HT1080 (cell line): ENCODE measurements around the gene RPP30. TPM values are rescaled to one million over a fixed set of nuclear protein-coding genes. Genes with fewer than 3 reads are reported as not detected.
A peak's percentile ranks its signal among the peaks of the same experiment; 100 is the strongest.
"Not testable (repeated sequence)": the region's sequence is repeated elsewhere in the genome, so short reads cannot be mapped to it uniquely, and the experiment has no call there.

Experiments
- DNase-seq: peaks from one replicate; pipeline ENCODE4 v3.0.0-alpha.2; 2015; ENCODE audit warnings: low read depth
- total RNA-seq: library from RNA; depleted of rRNA; stranded (reverse); fragments of >200 nt; shearing (Covaris generic); gene quantifications from 2 replicates; pipeline ENCODE4 v1.2.3, GENCODE V29; 2014

RPP30 gene
- total RNA-seq, 1 experiment from 2014 or later, result 100 TPM

DNA sequence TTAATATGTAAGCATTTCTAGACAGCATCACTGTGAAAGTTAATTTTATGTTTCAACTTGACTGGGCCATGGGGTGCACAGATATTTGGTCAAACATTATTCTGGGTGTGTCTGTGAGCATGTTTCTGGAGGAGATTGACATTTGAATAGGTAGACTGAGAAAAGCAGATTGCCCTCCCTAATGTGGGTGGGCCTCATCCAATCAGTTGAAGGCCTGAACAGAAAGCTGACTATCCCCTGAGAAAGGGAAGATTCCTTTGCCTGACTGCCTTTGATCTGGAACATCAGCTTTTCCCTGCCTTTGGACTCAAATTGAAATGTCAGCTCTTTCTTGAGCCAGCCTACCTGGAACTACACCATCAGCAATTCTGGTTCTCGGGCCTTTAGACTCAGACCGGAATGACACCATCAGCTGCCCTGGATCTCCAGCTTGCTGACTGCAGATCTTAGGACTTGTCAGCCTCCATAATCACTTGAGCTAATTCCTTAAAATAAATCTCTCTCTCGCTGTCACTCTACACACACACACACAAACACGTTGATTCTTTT lies 5.7 kb upstream of the RPP30 start:
- no peak for DNase-seq

DNA sequence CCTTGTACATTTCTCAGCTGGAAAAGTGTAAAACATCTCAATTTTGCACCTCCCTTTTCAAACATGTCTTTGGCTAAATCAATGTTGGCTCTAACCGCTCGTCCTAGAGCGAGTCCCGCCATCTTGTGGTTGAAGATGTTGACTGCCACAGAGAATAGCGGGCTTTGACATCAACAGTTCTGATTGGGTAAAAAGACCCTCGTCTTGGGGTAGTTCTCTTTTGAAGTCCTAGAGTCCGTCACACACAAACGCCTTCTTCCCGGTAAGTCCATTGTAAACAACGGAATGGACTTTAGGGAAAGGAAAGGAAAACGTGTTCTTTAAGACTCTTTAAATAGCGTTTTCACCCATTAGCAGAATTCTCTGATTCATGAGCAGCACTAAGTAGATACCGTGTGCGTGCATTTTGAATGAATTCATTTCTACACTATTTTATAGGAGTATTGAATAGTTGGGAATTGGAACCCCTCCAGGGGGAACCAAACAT lies 452 bp upstream of the RPP30 start:
- DNase-seq, result peak; percentile 85

DNA sequence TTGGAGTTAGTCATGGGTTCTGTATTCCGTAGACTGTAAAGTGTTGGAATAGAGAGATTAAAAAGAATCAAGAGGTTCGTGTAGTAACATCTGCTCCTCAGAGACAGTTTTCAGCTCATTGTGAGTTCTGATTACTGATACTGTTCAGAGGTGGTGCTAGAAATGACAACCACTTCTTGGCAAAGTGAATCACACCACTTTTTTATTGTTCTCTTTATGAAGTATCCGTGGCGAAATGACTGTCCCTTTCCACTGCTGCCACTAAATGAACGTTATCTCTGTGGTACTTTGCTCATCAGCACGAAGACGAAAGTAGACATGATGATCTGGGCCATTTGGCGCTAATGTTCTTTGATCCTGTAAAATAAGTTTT lies 860 bp downstream of the RPP30 start:
- no peak for DNase-seq

DNA sequence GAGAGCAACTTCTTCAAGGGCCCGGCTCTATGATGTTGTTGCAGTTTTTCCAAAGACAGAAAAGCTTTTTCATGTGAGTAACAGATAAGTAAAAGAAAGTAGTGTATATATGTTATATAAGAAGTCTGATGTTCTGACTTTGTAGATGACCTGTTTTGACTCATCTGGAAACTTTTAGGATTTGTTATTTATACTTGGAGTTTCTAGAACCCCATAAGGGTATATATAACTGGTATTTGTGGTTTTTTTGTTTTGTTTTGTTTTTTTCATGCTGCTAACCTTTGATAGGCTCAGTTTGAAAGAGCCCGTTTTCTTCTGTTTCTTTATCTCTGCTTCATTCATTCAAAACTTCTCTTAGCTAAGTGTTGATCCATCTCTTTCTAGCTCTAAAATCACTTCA lies 7.3 kb downstream of the RPP30 start:
- DNase-seq, result no peak

DNA sequence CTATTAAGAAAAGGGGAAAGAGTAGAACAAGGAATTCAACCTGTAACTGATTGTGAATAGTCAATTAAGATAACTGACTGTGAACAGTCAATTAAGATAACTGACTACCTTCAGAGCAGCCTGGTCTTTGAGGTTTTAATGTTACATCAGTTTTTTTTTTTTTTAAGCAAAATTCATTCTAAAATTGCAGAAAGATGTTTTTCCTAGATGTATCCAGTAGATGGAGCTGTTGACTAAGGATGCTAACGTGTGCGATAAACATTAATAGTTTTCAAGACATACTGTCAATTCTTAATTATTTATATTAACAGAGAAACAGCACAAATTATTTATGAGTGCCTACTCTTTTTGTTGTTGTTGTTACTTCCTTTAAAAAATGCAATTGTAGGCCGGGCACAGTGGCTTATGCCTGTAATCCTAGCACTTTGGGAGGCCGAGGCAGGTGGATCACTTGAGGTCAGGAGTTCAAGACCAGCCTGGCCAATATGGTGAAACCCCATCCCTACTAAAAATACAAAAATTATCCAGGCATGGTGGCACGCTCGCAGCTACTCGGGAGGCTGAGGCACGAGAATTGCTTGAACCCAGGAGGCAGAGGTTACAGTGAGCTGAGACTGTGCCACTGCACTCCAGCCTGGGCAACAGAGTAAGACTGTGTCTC lies 8.4 kb downstream of the RPP30 start:
- DNase-seq, result peak; percentile 56

DNA sequence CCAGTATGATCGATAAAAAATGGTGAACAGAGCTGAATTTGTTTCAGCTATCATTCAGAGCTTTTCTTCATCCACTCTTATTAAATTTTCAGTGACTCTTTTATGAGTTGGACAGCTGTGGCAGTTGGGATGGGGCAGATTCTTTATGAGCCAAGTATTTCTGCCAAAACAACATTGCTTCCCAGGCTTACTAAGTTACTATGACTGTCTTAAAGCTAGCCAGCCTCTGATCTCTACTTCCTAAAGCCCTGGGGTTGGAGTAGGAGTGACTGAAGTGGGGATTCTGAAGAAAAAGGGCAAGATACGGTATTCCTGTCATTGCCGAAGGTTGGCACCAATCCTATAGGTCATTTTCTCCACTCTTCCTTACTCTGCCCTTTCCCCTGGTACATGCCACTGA lies 12.7 kb downstream of the RPP30 start:
- no peak for DNase-seq

DNA sequence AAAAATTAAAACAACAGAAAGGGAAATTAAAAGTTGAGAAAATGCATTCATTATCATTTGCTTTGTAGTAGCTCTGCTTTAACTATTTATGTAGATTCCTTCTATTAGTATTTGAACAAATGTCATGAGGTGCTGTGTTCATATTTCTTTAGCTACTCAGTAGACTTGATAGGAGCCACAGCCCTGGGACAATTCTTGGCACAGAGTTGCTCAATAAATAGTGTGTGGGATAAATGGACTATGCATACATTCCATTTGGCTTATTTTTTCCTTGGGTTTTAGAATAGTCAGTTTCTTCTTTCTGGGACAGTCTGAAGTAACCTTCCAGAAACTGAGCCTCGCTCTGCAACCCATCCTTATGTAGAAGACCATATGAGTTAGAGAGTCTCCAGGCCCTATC lies 13.4 kb downstream of the RPP30 start:
- no peak for DNase-seq

DNA sequence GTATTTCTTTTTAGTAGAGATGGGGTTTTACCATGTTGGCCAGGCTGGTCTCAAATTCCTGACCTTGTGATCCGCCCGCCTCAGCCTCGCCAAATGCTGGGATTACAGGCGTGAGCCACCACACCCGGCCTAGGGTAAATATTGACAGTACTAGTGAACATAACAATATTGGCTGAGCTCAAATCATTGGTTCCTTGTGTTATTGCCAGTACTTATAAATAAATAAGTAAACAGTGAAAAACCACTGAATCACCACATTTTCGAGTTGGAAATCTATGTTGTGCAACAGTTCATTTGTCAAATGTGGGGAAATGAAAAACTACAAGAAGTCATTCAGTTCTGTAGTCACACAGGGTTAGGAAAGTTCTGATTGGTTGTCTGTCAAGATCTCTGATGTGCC lies 15.8 kb downstream of the RPP30 start:
- no peak for DNase-seq

DNA sequence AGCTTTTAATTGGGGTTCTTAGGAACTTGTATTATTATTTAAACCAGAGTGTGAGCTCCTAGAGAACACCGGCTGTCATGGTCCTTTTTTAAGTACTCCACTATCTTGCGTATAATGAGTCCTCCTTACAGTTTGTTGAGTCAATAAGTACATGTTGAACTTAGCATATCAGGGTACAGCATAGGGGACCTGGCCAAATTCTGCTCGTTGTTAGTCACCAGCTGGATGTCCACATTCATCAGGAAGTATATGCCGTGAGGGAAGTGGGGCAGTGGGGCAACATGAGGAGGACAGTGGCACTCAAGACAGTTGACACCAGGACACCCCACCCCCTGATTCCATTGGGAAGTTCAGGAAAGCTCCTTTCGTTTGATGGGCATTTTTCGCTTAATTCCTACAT lies 16.6 kb downstream of the RPP30 start:
- no peak for DNase-seq

DNA sequence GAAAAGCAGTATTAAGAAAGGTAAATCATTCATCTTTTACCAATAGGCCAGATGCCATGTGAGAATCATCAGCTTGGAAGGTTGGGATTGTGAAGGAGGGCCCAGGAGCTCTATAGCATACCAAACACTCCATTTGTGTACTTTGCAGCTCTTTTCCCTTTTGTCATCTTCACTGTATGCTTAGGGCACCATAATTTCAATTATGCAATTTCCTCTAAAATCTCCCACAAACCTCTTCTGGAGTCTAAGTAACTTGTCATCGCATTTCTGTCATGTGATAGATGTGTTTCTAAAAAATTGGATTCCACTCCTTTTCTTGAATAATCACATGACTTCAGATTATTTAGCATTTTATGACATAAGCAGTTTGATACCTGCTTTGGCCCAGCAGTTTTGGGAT lies 17.9 kb downstream of the RPP30 start:
- no peak for DNase-seq

DNA sequence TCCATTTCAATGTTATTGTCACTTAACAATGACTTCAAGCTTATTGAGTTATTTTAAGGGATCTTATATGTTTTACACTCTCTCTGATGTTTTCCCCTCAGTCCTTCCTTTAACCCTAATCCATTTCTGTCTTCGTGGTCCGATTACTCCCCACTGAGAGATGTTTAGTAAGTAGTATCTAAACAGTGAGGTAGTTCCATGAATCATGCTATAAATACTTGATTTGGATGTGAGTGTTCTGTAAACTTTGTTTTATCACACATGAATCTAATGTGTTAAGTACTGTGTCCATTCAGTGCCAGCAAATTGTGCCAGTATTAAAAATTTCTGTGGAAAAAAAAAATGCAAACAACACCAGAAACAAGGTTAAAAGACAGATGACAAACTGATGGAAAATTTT lies 18.6 kb downstream of the RPP30 start:
- DNase-seq, result no peak

DNA sequence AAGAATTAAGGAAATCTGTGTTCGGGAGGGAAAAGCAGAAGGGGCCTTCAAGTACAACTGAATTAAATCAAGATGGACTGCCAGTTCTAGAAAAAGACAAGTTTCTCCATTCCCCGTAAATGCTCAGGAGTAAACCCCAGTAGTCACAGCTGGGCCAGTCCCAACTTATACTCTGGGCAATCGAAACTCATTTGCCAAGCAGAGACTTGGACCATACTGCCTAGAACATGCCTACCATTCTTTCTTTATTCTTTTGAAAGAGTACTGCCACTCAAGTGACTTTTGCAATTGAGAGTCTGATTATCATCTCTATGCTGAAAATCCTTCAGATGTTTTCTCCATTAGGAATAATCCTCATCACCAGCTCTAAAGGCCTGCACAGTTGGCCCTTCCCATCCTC lies 21.4 kb downstream of the RPP30 start:
- DNase-seq, result no peak

DNA sequence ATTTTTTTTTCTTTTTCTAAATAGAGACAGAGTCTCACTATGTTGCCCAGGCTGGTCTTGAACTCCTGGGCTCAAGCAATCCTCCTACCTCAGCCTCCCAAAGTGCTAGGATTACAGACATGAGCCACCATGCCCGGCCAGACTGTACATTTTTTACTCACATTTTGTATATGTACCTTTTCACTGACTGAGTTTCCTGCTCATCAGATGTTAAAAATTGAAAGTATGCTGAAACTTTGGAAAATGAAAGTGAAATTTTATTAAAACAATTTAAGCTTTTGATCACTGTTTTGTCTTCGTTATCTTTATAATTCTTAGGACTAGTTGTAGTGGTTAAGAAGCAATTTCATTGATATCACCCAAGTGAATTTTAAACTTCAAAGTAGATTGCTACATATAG lies 25.1 kb downstream of the RPP30 start:
- DNase-seq, result not testable (repeated sequence)

DNA sequence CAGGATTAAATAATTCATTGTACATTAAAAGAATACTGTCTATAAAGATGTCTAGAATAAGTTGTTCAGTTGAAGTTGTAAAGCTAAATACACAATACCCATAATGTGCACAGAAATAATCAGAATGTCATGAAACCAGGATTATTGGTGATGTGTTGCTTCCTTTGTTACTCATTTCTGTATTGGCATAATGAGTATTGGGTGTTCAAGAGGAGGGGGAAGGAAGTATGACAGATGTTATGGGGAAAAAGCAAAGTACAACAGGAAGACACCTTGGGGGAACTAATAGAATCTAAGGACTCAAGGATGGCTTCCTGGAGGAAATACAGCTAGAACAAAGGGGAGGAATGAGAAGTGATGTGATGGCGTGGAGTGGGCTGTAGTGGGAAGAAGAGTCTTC lies 34.2 kb downstream of the RPP30 start:
- DNase-seq, result no peak

DNA sequence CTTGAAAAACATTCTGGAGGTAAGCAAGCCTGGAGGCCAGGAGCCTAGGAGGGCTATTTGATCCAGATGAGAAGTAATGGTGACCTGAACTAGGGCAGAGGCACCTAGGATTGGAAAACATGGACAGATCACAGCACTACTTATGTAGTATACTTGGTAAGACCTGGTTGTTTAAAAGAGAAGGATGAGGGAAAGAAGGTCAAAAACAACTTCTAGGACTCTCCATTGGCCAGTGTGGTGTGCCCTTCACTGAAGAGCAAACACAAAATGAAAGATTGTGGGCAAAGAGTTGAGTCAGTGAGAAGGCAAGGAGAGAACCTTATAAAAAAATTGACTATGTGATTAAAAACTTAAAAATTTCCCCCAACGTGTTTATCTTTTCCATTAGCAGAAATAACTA lies 34.8 kb downstream of the RPP30 start:
- no peak for DNase-seq

DNA sequence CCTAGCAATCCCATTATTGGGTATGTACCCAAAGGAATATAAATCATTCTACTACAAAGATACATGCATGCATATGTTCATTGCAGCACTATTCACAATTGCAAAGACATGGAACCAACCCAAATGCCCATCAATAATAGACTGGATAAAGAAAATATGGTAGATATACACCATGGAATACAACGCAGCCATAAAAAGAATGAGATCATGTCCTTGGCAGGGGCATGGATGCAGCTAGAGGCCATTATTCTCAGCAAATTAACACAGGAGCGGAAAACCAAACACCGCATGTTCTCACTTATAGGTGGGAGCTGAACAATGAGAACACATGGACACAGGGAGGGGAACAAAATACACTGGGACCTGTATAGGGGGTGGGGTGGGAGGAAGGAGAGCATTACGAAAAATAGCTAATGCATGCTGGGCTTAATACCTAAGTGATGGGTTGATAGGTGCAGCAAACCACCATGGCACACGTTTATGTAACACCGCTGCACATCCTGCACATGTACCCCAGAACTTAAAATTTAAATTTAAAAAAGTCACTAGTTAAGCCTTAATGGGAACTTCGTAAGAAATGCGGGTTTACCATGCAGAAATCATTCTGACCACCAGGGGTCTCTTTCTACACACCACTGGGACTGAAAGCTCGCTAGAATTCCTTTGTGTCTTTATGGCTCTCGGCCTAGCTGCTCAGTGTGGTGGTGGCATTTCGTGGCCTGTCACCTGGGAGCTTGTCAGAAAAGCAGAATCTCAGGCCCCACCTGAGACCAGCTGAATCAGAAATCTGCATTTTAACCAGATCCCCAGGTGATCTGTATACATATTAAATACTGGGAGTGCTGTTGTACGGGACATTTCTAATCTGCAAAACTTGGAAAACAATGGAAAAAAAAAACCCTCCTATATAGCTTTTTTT lies 39.6 kb downstream of the RPP30 start:
- peak; percentile 76 for DNase-seq

DNA sequence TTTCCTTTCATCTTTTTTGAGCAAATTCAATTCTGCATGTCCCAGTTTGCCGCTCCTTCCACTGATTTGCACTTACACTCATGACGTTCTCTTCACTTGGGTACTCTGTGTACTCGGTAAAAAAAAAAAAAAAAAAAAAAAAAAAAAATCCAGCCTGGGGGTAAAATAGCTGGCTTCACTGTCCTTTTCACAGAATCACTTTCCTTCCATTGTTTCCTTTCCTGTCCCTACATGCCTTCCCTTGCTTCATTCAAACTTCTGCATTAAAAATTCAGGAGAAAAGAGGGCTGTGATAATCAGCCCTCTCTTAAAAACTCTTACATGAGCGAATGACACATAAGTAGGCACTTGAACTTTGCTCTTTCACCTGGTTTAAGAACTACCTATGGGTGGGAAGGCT lies 40.4 kb downstream of the RPP30 start:
- DNase-seq, result no peak

DNA sequence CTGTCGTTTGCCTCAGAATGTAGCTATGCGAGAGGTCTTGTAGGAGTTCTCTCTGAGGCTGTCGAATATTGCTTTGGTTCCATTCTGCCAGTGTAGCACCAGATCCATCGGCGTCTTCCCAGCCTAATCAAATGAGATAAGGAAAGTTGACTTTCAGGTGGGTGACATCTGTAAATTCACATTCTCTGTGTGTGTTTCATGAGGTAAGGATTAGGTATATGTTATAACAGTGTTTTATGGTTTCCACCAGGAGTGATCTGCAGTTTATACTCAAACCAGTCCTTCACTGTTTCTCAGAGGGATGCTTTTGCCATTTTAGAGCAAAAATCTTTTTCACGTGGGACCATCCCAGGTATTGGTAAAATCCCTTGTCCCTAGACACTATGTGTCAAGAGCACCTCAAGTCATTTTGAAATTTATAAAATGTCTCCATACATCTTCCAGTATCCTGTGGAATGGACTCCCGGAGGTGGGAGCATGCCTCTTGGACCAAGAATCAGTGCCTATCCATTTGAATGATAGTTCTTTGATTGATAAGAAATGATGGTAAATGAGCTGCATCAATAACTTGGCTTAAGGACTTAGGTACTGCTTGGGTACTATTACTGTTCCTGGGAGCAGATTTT lies 41.2 kb downstream of the RPP30 start:
- no peak for DNase-seq

DNA sequence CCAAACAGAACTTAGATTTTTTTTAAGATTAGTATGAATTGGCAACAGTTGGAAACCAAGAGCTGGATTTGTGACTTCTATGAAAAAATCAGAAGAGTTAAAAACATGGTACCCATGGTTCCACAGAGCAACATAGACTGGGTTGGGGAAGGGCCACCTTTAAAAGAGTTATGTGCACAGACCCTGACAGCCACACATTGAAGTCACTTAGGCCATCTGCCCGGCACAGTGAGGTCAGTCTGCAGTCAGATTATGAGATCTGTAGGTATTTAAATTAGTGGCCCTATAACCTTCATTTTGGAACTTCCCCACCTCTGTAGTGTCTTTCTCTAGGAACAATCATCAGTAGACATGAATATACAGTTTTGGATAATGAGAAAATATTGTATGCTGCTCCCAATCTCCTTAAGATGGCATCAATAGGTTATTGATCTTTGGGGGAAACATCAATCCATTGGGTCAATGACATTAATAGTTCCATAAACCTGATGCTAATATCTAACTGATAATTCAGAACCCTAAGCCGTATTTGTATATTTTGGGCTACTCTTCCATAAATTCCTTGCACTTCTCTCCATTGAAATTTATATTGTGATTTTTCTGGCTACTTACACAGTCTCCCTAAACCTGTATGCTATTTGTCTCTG lies 42.1 kb downstream of the RPP30 start:
- DNase-seq, result no peak

DNA sequence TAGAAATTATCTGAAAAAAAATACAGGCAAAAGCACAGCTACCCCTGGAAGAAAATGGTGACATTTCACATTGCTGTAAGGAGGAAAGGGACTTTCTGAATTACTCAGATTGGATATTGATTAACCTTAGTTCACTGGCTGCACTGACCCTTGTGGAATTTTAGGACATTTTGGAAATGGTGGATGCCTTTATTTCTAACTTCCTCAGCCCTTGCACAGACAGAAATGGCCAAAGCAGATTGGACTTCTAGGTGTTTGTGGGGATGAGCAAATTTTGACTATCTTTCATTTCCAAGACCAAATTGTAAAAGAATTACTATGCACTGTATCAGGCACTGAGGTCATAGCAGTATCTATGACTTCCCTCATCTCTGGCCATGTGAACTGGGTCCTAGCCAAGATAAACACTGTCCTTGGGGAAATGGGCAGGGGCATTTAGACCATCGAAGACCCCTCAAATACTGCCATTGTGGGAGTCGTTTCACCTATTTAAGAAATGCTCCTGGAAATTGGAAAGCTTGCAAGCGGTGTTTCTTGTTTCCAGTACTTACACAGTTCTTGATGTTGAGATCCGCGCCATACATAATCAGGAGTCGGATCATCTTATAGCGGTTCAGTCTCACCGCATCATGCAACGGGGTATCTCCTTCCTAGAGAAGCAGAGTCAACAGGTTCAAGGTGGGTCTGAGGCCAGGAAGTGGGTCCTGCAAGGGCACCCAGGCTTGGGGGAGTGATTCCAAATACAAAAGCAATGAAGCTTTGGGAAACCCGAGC lies 43.4 kb downstream of the RPP30 start:
- DNase-seq, result no peak

DNA sequence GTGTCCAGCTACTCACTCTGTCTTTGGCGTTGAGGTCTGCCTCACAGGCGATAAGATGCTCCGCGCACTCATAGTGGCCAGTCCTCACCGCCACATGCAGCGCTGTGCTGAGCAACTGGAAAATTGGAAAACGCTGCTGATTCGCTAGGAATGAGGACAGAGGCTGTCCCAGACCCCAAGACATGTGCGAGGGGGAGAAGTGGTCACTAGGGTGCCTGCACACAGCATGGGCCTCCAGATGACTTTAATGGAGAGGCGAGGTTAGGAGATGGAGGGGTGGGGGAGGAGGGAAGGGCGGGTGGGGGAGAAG lies 43.9 kb downstream of the RPP30 start:
- no peak for DNase-seq
